ENCODE results near the gene SPDYE18.
"Not testable (repeated sequence)": the region's sequence is repeated elsewhere in the genome, so short reads cannot be mapped to it uniquely, and the experiment has no call there.

Gene SPDYE18

GRCh38 chr7:77062557-77062956 is at the start of gene SPDYE18:
TSS of gene SPDYE18 (minus strand) at chr7:77062558. CDS start at chr7:77060512, 2,046 bp downstream.
- in situ Hi-C loops (cut with MboI; ENCODE audit: low pct_unique_long_range_greater_than_20kb, low sequenced_read_pairs); DNase-seq: not testable (repeated sequence)

- in situ Hi-C loops (cut with MboI; ENCODE audit: low pct_unique_long_range_greater_than_20kb, low sequenced_read_pairs); DNase-seq: not testable (repeated sequence)
These were observed 46.0 kb upstream of the SPDYE18 start for GRCh38 chr7:77108362-77108761.

GRCh38 chr7:77107659-77108058 is 45.3 kb upstream of the SPDYE18 start:
- in situ Hi-C loops (cut with MboI; ENCODE audit: low pct_unique_long_range_greater_than_20kb, low sequenced_read_pairs); DNase-seq: not testable (repeated sequence)

- in situ Hi-C loops (cut with MboI; ENCODE audit: low pct_unique_long_range_greater_than_20kb, low sequenced_read_pairs); DNase-seq: not testable (repeated sequence)
These were observed 43.5 kb upstream of the SPDYE18 start for GRCh38 chr7:77105904-77106303.

GRCh38 chr7:77102671-77103070 is 40.3 kb upstream of the SPDYE18 start:
- DNase-seq; in situ Hi-C loops (cut with MboI; ENCODE audit: low pct_unique_long_range_greater_than_20kb, low sequenced_read_pairs): not testable (repeated sequence)

GRCh38 chr7:77101187-77101586 is 38.8 kb upstream of the SPDYE18 start:
- in situ Hi-C loops (cut with MboI; ENCODE audit: low pct_unique_long_range_greater_than_20kb, low sequenced_read_pairs) = not testable (repeated sequence)

GRCh38 chr7:77100501-77100900 is 38.1 kb upstream of the SPDYE18 start:
- DNase-seq; in situ Hi-C loops (cut with MboI; ENCODE audit: low pct_unique_long_range_greater_than_20kb, low sequenced_read_pairs): not testable (repeated sequence)

More at GRCh38 chr7:77101187-77101586, 38.8 kb upstream of the SPDYE18 start:
- DNase-seq = not testable (repeated sequence)

- DNase-seq; in situ Hi-C loops (cut with MboI; ENCODE audit: low pct_unique_long_range_greater_than_20kb, low sequenced_read_pairs): not testable (repeated sequence)
These were observed 29.9 kb upstream of the SPDYE18 start for GRCh38 chr7:77092301-77092700.

- in situ Hi-C loops (cut with MboI; ENCODE audit: low pct_unique_long_range_greater_than_20kb, low sequenced_read_pairs); DNase-seq: not testable (repeated sequence)
These were observed 19.8 kb upstream of the SPDYE18 start for GRCh38 chr7:77082192-77082591.

- not testable (repeated sequence) for DNase-seq
These were observed 17.9 kb upstream of the SPDYE18 start for GRCh38 chr7:77080236-77080635.

GRCh38 chr7:77079624-77080023 is 17.3 kb upstream of the SPDYE18 start:
- in situ Hi-C loops (cut with MboI; ENCODE audit: low pct_unique_long_range_greater_than_20kb, low sequenced_read_pairs); DNase-seq: not testable (repeated sequence)

More at GRCh38 chr7:77080236-77080635, 17.9 kb upstream of the SPDYE18 start:
- in situ Hi-C loops (cut with MboI; ENCODE audit: low pct_unique_long_range_greater_than_20kb, low sequenced_read_pairs) = not testable (repeated sequence)

- DNase-seq; in situ Hi-C loops (cut with MboI; ENCODE audit: low pct_unique_long_range_greater_than_20kb, low sequenced_read_pairs): not testable (repeated sequence)
These were observed 16.8 kb upstream of the SPDYE18 start for GRCh38 chr7:77079112-77079511.

GRCh38 chr7:77077060-77077459 is 14.7 kb upstream of the SPDYE18 start:
- in situ Hi-C loops (cut with MboI; ENCODE audit: low pct_unique_long_range_greater_than_20kb, low sequenced_read_pairs) = not testable (repeated sequence)

GRCh38 chr7:77074786-77075396 is 12.5 kb upstream of the SPDYE18 start:
- DNase-seq; in situ Hi-C loops (cut with MboI; ENCODE audit: low pct_unique_long_range_greater_than_20kb, low sequenced_read_pairs): not testable (repeated sequence)

More at GRCh38 chr7:77077060-77077459, 14.7 kb upstream of the SPDYE18 start:
- not testable (repeated sequence) for DNase-seq

- in situ Hi-C loops (cut with MboI; ENCODE audit: low pct_unique_long_range_greater_than_20kb, low sequenced_read_pairs); DNase-seq: not testable (repeated sequence)
These were observed 8.8 kb upstream of the SPDYE18 start for GRCh38 chr7:77071108-77071507.

GRCh38 chr7:77065869-77066268 is 3.5 kb upstream of the SPDYE18 start:
- DNase-seq; in situ Hi-C loops (cut with MboI; ENCODE audit: low pct_unique_long_range_greater_than_20kb, low sequenced_read_pairs): not testable (repeated sequence)

GRCh38 chr7:77063732-77064131 is 1.4 kb upstream of the SPDYE18 start:
- in situ Hi-C loops (cut with MboI; ENCODE audit: low pct_unique_long_range_greater_than_20kb, low sequenced_read_pairs); DNase-seq: not testable (repeated sequence)

- DNase-seq; in situ Hi-C loops (cut with MboI; ENCODE audit: low pct_unique_long_range_greater_than_20kb, low sequenced_read_pairs): not testable (repeated sequence)
These were observed 30.1 kb downstream of the SPDYE18 start, which contains the start of gene SPDYE17 for GRCh38 chr7:77032261-77032660. TSS of gene SPDYE17 (minus strand) at chr7:77032361. CDS start at chr7:77030570, 1,791 bp downstream.

- DNase-seq; in situ Hi-C loops (cut with MboI; ENCODE audit: low pct_unique_long_range_greater_than_20kb, low sequenced_read_pairs): not testable (repeated sequence)
These were observed 36.0 kb downstream of the SPDYE18 start for GRCh38 chr7:77026349-77026748.

- in situ Hi-C loops (cut with MboI; ENCODE audit: low pct_unique_long_range_greater_than_20kb, low sequenced_read_pairs); DNase-seq: not testable (repeated sequence)
These were observed 52.2 kb downstream of the SPDYE18 start for GRCh38 chr7:77010074-77010680.
